Mesothelial cell of epicardium (in vitro differentiated cells): Measurements from ENCODE around the gene BGLAP. TPM values are rescaled to one million over a fixed set of nuclear protein-coding genes. Genes with fewer than 3 reads are reported as not detected.
A peak's percentile ranks its signal among the peaks of the same experiment; 100 is the strongest.

Source experiments
- DNase-seq, 2 experiments: peaks; one replicate each; pipeline ENCODE4 v3.0.0; 2021; ENCODE audit warnings: low spot score in 2 of 2; ENCODE audit not compliant: unreplicated experiment in 2 of 2
- H3K27ac Mint-ChIP-seq: 2 replicates; pipeline ENCODE4 v1.8.0; 2021; ENCODE audit warnings: mixed read lengths
- H3K27me3 Mint-ChIP-seq: 2 replicates; pipeline ENCODE4 v1.8.0; 2021; ENCODE audit warnings: low read depth, mixed read lengths
- H3K36me3 Mint-ChIP-seq: 2 replicates; pipeline ENCODE4 v1.8.0; 2021; ENCODE audit warnings: mixed read lengths
- H3K4me1 Mint-ChIP-seq: 2 replicates; pipeline ENCODE4 v1.8.0; 2021; ENCODE audit warnings: mixed read lengths
- H3K4me3 Mint-ChIP-seq: 2 replicates; pipeline ENCODE4 v1.8.0; 2021; ENCODE audit warnings: mild to moderate bottlenecking, moderate library complexity, mixed read lengths
- H3K9me3 Mint-ChIP-seq: 2 replicates; pipeline ENCODE4 v1.8.0; 2021; ENCODE audit warnings: mixed read lengths
- total RNA-seq: library from RNA; stranded (reverse); gene quantifications from 3 replicates; pipeline ENCODE4 v1.2.1, GENCODE V29; 2021
- TF ChIP-seq, protein P1 (sequence below): fragments of 200-600 bp; sonication (generic); IDR thresholded peaks from one replicate; pipeline ENCODE4 v1.5.0; 2021; ENCODE audit warnings: antibody characterized with exemption; ENCODE audit not compliant: unreplicated experiment

Gene BGLAP
- total RNA-seq, 1 donor from 2014 or later = 5.8 TPM

DNA sequence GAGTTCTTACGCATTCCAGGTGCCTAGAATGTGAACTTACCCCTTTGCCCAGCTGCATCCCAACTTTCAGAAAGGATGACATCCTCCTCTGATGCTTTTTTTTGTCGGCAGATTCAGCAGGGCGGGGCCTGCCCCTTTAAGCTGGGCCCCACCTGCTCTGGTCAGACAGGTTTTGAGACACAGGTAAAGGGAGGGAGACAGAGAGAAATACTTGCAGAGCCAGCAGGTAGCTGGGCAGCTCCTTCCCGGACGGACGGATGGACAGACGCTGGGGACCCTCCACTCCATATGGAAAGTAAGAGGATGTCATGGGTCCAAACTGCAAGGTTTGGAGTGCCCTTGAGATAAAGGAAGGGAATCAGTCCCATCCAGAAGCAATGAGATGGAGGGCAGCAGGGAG, 42.1 kb downstream of the BGLAP start, which contains the start of gene TMEM79:
Gene TMEM79, plus strand, starts transcription at position 214 of the 400 bp plus-strand sequence. CDS start 902 bp downstream, outside the sequence.
- TF ChIP-seq, protein P1, sequence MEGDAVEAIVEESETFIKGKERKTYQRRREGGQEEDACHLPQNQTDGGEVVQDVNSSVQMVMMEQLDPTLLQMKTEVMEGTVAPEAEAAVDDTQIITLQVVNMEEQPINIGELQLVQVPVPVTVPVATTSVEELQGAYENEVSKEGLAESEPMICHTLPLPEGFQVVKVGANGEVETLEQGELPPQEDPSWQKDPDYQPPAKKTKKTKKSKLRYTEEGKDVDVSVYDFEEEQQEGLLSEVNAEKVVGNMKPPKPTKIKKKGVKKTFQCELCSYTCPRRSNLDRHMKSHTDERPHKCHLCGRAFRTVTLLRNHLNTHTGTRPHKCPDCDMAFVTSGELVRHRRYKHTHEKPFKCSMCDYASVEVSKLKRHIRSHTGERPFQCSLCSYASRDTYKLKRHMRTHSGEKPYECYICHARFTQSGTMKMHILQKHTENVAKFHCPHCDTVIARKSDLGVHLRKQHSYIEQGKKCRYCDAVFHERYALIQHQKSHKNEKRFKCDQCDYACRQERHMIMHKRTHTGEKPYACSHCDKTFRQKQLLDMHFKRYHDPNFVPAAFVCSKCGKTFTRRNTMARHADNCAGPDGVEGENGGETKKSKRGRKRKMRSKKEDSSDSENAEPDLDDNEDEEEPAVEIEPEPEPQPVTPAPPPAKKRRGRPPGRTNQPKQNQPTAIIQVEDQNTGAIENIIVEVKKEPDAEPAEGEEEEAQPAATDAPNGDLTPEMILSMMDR = no peak
- no peaks in the 10 kb centered on the region for H3K9me3 Mint-ChIP-seq
- no peaks in the 10 kb centered on the region for H3K27me3 Mint-ChIP-seq
- peaks cover 3% of the 10 kb centered on the region for H3K36me3 Mint-ChIP-seq
- peak within 1 kb of the TSS; percentile 95 for H3K27ac Mint-ChIP-seq
- no peak for DNase-seq
- H3K4me3 Mint-ChIP-seq = peak within 1 kb of the TSS; percentile 86
- peaks cover 33% of the 10 kb centered on the region for H3K4me1 Mint-ChIP-seq

- Mint-ChIP-seq H3K27me3 (no peaks in the 10 kb centered on the region), H3K36me3 (peaks cover 3% of the 10 kb centered on the region), H3K4me3 (peak overlapping the region; percentile 86), H3K9me3 (no peaks in the 10 kb centered on the region), H3K4me1 (peaks cover 33% of the 10 kb centered on the region), H3K27ac (no peak overlapping the region)
- no peak for DNase-seq
- TF ChIP-seq, protein P1 = no peak
Observed at GRCh38 chr1:156284757-156285156, 42.8 kb downstream of the BGLAP start.

DNA sequence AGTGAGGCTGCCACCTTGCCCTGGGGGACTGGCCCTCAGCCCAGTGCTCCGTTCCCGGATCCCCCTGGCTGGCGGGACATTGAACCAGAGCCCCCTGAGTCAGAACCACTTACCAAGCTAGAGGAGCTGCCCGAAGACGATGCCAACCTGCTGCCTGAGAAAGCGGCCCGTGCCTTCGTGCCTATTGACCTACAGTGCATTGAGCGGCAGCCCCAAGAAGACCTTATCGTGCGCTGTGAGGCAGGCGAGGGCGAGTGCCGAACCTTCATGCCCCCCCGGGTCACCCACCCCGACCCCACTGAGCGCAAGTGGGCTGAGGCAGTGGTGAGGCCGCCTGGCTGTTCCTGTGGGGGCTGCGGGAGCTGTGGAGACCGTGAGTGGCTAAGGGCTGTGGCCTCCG, 43.5 kb downstream of the BGLAP start:
- peaks cover 33% of the 10 kb centered on the region for H3K4me1 Mint-ChIP-seq
- DNase-seq = no peak
- TF ChIP-seq, protein P1 = no peak
- no peaks in the 10 kb centered on the region for H3K27me3 Mint-ChIP-seq
- no peaks in the 10 kb centered on the region for H3K9me3 Mint-ChIP-seq
- H3K4me3 Mint-ChIP-seq = no peak overlapping the region
- peaks cover 3% of the 10 kb centered on the region for H3K36me3 Mint-ChIP-seq
- H3K27ac Mint-ChIP-seq = no peak overlapping the region

DNA sequence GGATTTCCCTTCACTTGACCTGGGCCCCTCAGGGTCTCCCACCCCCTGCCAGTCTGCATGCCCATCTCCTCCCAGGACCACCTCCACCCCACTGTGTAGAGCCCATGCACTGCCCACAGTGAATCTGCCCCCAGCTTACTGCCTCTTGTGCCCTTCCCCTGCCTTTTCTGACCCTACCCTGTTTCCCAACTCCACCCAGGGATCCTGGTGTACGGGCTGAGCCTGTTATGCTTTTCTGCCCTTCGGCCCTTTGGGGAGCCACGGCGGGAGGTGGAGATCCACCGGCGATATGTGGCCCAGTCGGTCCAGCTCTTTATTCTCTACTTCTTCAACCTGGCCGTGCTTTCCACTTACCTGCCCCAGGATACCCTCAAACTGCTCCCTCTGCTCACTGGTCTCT, 44.1 kb downstream of the BGLAP start:
- H3K4me3 Mint-ChIP-seq = no peak overlapping the region
- DNase-seq = no peak
- no peaks in the 10 kb centered on the region for H3K27me3 Mint-ChIP-seq
- no peak overlapping the region for H3K27ac Mint-ChIP-seq
- H3K36me3 Mint-ChIP-seq = peaks cover 3% of the 10 kb centered on the region
- H3K9me3 Mint-ChIP-seq = no peaks in the 10 kb centered on the region
- TF ChIP-seq, protein P1 = no peak
- H3K4me1 Mint-ChIP-seq = peaks cover 29% of the 10 kb centered on the region

DNA sequence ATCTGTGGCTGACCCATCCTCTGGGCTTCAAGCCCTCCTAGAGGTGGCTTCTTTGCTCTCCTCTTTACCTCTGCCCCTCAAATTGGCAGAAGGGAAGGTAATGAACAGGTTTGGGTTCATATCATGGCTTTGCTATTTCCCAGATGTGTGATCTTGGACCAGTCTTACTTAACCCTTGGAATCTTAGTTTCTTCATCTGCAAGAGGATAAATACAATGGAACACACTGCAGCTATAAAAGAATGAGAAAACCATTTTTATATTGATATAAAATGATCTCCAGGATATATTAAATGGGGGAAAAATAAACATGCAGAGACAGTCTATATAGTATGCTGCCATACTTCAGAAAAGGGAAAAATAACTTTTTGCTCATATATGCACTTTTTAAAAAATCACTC, 47.9 kb downstream of the BGLAP start:
- no peak for DNase-seq
- Mint-ChIP-seq H3K4me3 (no peak overlapping the region), H3K27ac (no peak overlapping the region), H3K9me3 (no peaks in the 10 kb centered on the region), H3K4me1 (peaks cover 8% of the 10 kb centered on the region), H3K36me3 (peaks cover 3% of the 10 kb centered on the region), H3K27me3 (no peaks in the 10 kb centered on the region)
- TF ChIP-seq, protein P1 = no peak
